Astrocyte (in vitro differentiated cells and primary cell): ENCODE measurements around the gene UBAP1.

Experiments
- CTCF ChIP-seq: IDR thresholded peaks from 2 replicates; pipeline ENCODE4 v1.5.1; 2011; ENCODE audit warnings: low read depth, mild to moderate bottlenecking, inconsistent platforms, low read length, moderate library complexity; ENCODE audit not compliant: insufficient read depth
- EZH2 ChIP-seq: IDR thresholded peaks from 2 replicates; pipeline ENCODE4 v1.6.1; 2012; ENCODE audit warnings: mild to moderate bottlenecking, low read length, inconsistent platforms; ENCODE audit not compliant: insufficient read depth

GRCh38 chr9:34292552-34292951, 113.7 kb downstream of the UBAP1 start:
- no peak for TF ChIP-seq CTCF
- TF ChIP-seq EZH2 = no peak
